SK-N-SH (cell line): ENCODE results near the gene PCSK6. TPM values are rescaled to one million over a fixed set of nuclear protein-coding genes. Genes with fewer than 3 reads are reported as not detected.

Experiments used
- CTCF ChIA-PET: fragments of 300-600, 350-600 bp; formaldehyde crosslinking; extraction: SDS; loops from one replicate; lab custom pipeline; 2021; lab: Yijun Ruan, JAX
- POLR2A ChIA-PET: fragments of 350-600 bp; sonication (Branson Sonifier 250); formaldehyde crosslinking; extraction: SDS; loops from one replicate; lab custom pipeline; 2020; ENCODE audit warnings: antibody characterized with exemption, inconsistent platforms; lab: Yijun Ruan, JAX
- DNase-seq: peaks from one replicate; pipeline ENCODE4 v3.0.0; 2012
- H2AFZ ChIP-seq: fragments of 200-600 bp; sonication (generic); 2 replicates; pipeline ENCODE4 v1.8.1; 2016; ENCODE audit warnings: antibody characterized with exemption, mild to moderate bottlenecking, low read depth
- H3F3A ChIP-seq: fragments of 200-600 bp; sonication (generic); replicated peaks from 2 replicates; pipeline ENCODE3; 2016; ENCODE audit warnings: antibody characterized with exemption, mild to moderate bottlenecking; ENCODE audit not compliant: insufficient read depth
- H3K27ac ChIP-seq, 2 experiments: fragments of 200-500 bp in 1 of 2; fragments of 200-600 bp in 1 of 2; sonication (Bioruptor generic) in 1 of 2; sonication (generic), shearing (Covaris generic) in 1 of 2; 2 replicates each; pipeline versions ENCODE4 v1.5.1 to v1.6.1; 2014 to 2016; ENCODE audit warnings: low read depth in 2 of 2, inconsistent platforms in 1 of 2, low read length in 1 of 2, mild to moderate bottlenecking in 1 of 2, mixed read lengths in 1 of 2
- H3K27me3 ChIP-seq: fragments of 200-600 bp; sonication (generic), shearing (Covaris generic); 2 replicates; pipeline ENCODE4 v1.6.1; 2016; ENCODE audit warnings: mixed run types; ENCODE audit not compliant: insufficient read depth
- H3K36me3 ChIP-seq, 2 experiments: fragments of 200-500 bp in 1 of 2; fragments of 200-600 bp in 1 of 2; sonication (Bioruptor generic) in 1 of 2; sonication (generic) in 1 of 2; replicated peaks in 1 of 2; 2 replicates each; pipeline versions ENCODE3 to v1.5.1; 2014 to 2016; ENCODE audit warnings: low read length in 1 of 2, mild to moderate bottlenecking in 1 of 2; ENCODE audit not compliant: insufficient read depth in 2 of 2, control insufficient read depth in 1 of 2
- H3K4me1 ChIP-seq, 2 experiments: fragments of 200-500 bp in 1 of 2; fragments of 200-600 bp in 1 of 2; sonication (Bioruptor generic) in 1 of 2; sonication (generic), shearing (Covaris generic) in 1 of 2; 2 replicates each; pipeline versions ENCODE4 v1.5.1 to v1.6.1; 2014 to 2016; ENCODE audit warnings: low read depth in 1 of 2, low read length in 1 of 2, mixed run types in 1 of 2; ENCODE audit not compliant: insufficient read depth in 2 of 2, control insufficient read depth in 1 of 2
- H3K4me2 ChIP-seq: fragments of 200-600 bp; sonication (generic), shearing (Covaris generic); 2 replicates; pipeline ENCODE4 v1.6.1; 2017; ENCODE audit warnings: mixed run types
- H3K4me3 ChIP-seq, 2 experiments: fragments of 200-500 bp in 1 of 2; fragments of 200-600 bp in 1 of 2; sonication (Bioruptor generic) in 1 of 2; sonication (generic), shearing (Covaris generic) in 1 of 2; 2 replicates each; pipeline versions ENCODE4 v1.5.1 to v1.8.1; 2014 to 2016; ENCODE audit warnings: low read depth in 2 of 2, inconsistent platforms in 1 of 2, low read length in 1 of 2, mild to moderate bottlenecking in 1 of 2, mixed read lengths in 1 of 2, moderate library complexity in 1 of 2
- H3K79me2 ChIP-seq: fragments of 200-600 bp; sonication (generic); 2 replicates; pipeline ENCODE4 v1.8.1; 2017; ENCODE audit warnings: mild to moderate bottlenecking; ENCODE audit not compliant: insufficient read depth
- H3K9ac ChIP-seq: fragments of 200-600 bp; sonication (generic); 2 replicates; pipeline ENCODE4 v1.6.1; 2017; ENCODE audit warnings: mixed run types
- H3K9me2 ChIP-seq: fragments of 200-600 bp; sonication (generic); 2 replicates; pipeline ENCODE4 v1.6.1; 2017; ENCODE audit warnings: mixed run types
- H3K9me3 ChIP-seq: fragments of 200-600 bp; sonication (generic); 2 replicates; pipeline ENCODE4 v1.6.1; 2017; ENCODE audit warnings: mixed run types, mild to moderate bottlenecking, moderate library complexity
- H4K20me1 ChIP-seq: fragments of 200-600 bp; sonication (generic); 2 replicates; pipeline ENCODE4 v1.6.1; 2017; ENCODE audit warnings: mild to moderate bottlenecking, mixed run types; ENCODE audit not compliant: insufficient read depth
- EP300 ChIP-seq, 2 experiments: IDR thresholded peaks; 2 replicates each; pipeline versions ENCODE4 v1.4.0 to v1.6.1; 2012; ENCODE audit warnings: borderline replicate concordance in 1 of 2, low read depth in 1 of 2, low read length in 1 of 2
- EZH2phosphoT487 ChIP-seq: fragments of 200-600 bp; sonication (generic); IDR thresholded peaks from 2 replicates; pipeline ENCODE4 v1.6.1; 2017; ENCODE audit warnings: low read depth, mixed run types, mild to moderate bottlenecking, antibody characterized with exemption, moderate library complexity, borderline replicate concordance
- FOSL2 ChIP-seq: IDR thresholded peaks from 2 replicates; pipeline ENCODE4 v1.4.0; 2012; ENCODE audit warnings: low read depth, mild to moderate bottlenecking, moderate library complexity, borderline replicate concordance
- MEF2A ChIP-seq: IDR thresholded peaks from 2 replicates; pipeline ENCODE4 v1.4.0; 2012; ENCODE audit warnings: low read depth, borderline replicate concordance
- MXI1 ChIP-seq: IDR thresholded peaks from 2 replicates; pipeline ENCODE4 v1.6.1; 2012; ENCODE audit warnings: mild to moderate bottlenecking, low read depth, low read length, improper control_type of control experiment
- POLR2AphosphoS5 ChIP-seq: IDR thresholded peaks from 2 replicates; pipeline ENCODE4 v1.6.1; 2012; ENCODE audit warnings: low read depth, low read length
- RFX5 ChIP-seq: IDR thresholded peaks from 2 replicates; pipeline ENCODE4 v1.6.1; 2012; ENCODE audit warnings: mild to moderate bottlenecking, improper control_type of control experiment, low read length
- RXRA ChIP-seq: IDR thresholded peaks from 2 replicates; pipeline ENCODE4 v1.4.0; 2012; ENCODE audit warnings: low read depth, mild to moderate bottlenecking, borderline replicate concordance
- SIN3A ChIP-seq: IDR thresholded peaks from 2 replicates; pipeline ENCODE4 v1.6.1; 2012; ENCODE audit warnings: low read depth, mild to moderate bottlenecking, low read length, moderate library complexity, borderline replicate concordance
- TCF12 ChIP-seq: IDR thresholded peaks from 2 replicates; pipeline ENCODE4 v1.4.0; 2012
- WGBS: methylation state at CpG from one replicate; pipeline ENCODE4 v1.1.6; 2017; ENCODE audit warnings: low lambda C conversion rate; 5-methylcytosine and 5-hydroxymethylcytosine counted together
- polyA plus RNA-seq, 3 experiments: library from polyadenylated mRNA; depleted of rRNA; stranded (reverse); fragments of >200 nt; gene quantifications; 2 replicates each; pipeline ENCODE4 v1.2.3, GENCODE V29; 2012
- TF ChIP-seq, protein P1 (sequence below): IDR thresholded peaks from 2 replicates; pipeline ENCODE4 v1.4.0; 2012; ENCODE audit warnings: low read depth, borderline replicate concordance
- TF ChIP-seq, protein P2 (sequence below): IDR thresholded peaks from 2 replicates; pipeline ENCODE4 v1.4.0; 2012; ENCODE audit warnings: low read depth
- TF ChIP-seq, protein P3 (sequence below): fragments of 150-350 bp; IDR thresholded peaks from 2 replicates; pipeline ENCODE4 v1.6.1; 2017; ENCODE audit warnings: antibody characterized with exemption, low read length, low read depth, borderline replicate concordance

The PCSK6 gene
- polyA plus RNA-seq, 1 of the 3 experiments (the other 2 are of a cell fraction) = 0.03 TPM

DNA sequence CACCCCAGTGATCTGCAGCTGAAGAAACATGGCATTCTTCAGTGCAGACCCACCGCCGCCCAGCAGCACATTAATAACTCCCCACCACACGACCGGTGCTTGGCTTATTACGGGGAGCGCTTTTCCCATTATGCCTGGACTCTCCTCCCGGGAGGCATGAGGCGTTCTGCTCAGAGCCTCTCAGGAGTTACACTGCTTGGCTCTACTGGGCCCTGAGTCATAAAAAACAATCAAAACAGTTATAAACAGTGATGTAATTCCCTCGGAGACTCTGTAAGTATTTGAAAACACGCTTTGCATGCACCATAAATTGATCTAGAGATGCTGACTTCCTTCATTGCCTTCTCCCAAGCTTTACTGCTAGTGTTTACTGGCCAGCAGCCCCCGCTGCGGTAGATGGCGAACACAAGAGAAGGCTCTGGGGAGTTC, 117.3 kb downstream of the PCSK6 start:
- H3F3A ChIP-seq = no peaks in the 10 kb centered on the region
- H3K9me3 ChIP-seq = no peaks in the 10 kb centered on the region
- H3K79me2 ChIP-seq = no peaks in the 10 kb centered on the region
- no peaks in the 10 kb centered on the region for H4K20me1 ChIP-seq
- H3K4me3 ChIP-seq = no peak overlapping the region
- H3K27ac ChIP-seq = no peak overlapping the region
- H3K4me2 ChIP-seq = no peak overlapping the region
- POLR2A ChIA-PET = no interaction called here
- H3K9ac ChIP-seq = no peak overlapping the region
- DNase-seq = no peak
- TF ChIP-seq RFX5 = no peak
- no peak for TF ChIP-seq POLR2AphosphoS5
- TF ChIP-seq, protein P1, sequence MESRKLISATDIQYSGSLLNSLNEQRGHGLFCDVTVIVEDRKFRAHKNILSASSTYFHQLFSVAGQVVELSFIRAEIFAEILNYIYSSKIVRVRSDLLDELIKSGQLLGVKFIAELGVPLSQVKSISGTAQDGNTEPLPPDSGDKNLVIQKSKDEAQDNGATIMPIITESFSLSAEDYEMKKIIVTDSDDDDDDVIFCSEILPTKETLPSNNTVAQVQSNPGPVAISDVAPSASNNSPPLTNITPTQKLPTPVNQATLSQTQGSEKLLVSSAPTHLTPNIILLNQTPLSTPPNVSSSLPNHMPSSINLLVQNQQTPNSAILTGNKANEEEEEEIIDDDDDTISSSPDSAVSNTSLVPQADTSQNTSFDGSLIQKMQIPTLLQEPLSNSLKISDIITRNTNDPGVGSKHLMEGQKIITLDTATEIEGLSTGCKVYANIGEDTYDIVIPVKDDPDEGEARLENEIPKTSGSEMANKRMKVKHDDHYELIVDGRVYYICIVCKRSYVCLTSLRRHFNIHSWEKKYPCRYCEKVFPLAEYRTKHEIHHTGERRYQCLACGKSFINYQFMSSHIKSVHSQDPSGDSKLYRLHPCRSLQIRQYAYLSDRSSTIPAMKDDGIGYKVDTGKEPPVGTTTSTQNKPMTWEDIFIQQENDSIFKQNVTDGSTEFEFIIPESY = no peak
- no peak for TF ChIP-seq MEF2A
- TF ChIP-seq RXRA = no peak
- TF ChIP-seq, protein P2, sequence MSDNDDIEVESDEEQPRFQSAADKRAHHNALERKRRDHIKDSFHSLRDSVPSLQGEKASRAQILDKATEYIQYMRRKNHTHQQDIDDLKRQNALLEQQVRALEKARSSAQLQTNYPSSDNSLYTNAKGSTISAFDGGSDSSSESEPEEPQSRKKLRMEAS = no peak
- no peak for TF ChIP-seq SIN3A
- TF ChIP-seq EP300 (IDR thresholded peaks at IDR 0.05; ENCODE audit: borderline replicate concordance in 1 of 2, low read depth in 1 of 2, low read length in 1 of 2) = no peak
- H3K36me3 ChIP-seq = no peaks in the 10 kb centered on the region
- CTCF ChIA-PET = no interaction called here
- 68% methylated on average over 13 of the region's 13 CpGs for WGBS
- H3K9me2 ChIP-seq = no peaks in the 10 kb centered on the region
- H3K4me1 ChIP-seq = peaks cover 0 to 12% of the 10 kb centered on the region in 2 experiments; a peak in 1 of 4 replicates
- H2AFZ ChIP-seq = no peak overlapping the region
- H3K27me3 ChIP-seq = no peaks in the 10 kb centered on the region

DNA sequence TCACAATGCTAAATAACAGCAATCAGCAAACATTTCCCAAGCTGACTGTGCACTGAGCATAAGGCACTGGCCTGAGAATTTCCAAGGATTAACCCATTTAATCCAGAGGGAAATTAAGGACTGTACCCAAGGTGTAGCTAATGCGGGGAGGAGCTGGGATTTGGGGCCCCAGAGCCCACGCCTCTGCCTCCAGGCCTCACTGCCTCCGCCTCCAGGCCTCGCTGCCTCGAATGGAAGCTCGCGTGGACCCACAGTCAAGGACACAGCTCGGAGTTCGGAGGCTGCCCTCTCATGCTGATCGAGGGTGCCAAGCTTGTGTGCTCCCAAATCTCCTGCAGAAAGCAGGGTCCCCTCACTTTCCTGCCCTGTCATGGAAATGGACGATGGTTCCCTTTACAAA, 118.0 kb downstream of the PCSK6 start:
- H3F3A ChIP-seq = no peaks in the 10 kb centered on the region
- no peaks in the 10 kb centered on the region for H3K27me3 ChIP-seq
- ChIA-PET CTCF (no interaction called here), POLR2A (no interaction called here)
- no peak overlapping the region for H3K9ac ChIP-seq
- no peak for TF ChIP-seq MXI1
- TF ChIP-seq, protein P3, sequence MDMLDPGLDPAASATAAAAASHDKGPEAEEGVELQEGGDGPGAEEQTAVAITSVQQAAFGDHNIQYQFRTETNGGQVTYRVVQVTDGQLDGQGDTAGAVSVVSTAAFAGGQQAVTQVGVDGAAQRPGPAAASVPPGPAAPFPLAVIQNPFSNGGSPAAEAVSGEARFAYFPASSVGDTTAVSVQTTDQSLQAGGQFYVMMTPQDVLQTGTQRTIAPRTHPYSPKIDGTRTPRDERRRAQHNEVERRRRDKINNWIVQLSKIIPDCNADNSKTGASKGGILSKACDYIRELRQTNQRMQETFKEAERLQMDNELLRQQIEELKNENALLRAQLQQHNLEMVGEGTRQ = no peak
- no peak for TF ChIP-seq RXRA
- no peak for TF ChIP-seq EZH2phosphoT487
- TF ChIP-seq FOSL2 = no peak
- TF ChIP-seq, protein P2 = no peak
- TF ChIP-seq TCF12 = no peak
- DNase-seq = no peak
- no peaks in the 10 kb centered on the region for H3K9me2 ChIP-seq
- no peaks in the 10 kb centered on the region for H3K9me3 ChIP-seq
- no peak overlapping the region for H2AFZ ChIP-seq
- H4K20me1 ChIP-seq = no peaks in the 10 kb centered on the region
- H3K4me3 ChIP-seq = no peak overlapping the region
- H3K36me3 ChIP-seq = no peaks in the 10 kb centered on the region
- H3K4me1 ChIP-seq = peaks cover 0 to 7% of the 10 kb centered on the region in 2 experiments; a peak in 1 of 4 replicates
- no peak overlapping the region for H3K4me2 ChIP-seq
- no CpG with 5 or more reads among the region's 11 CpGs for WGBS
- no peaks in the 10 kb centered on the region for H3K79me2 ChIP-seq
- H3K27ac ChIP-seq = no peak overlapping the region
